Omental fat pad (tissue), 4 donors: ENCODE data around the gene CDH22. TPM values are rescaled to one million over a fixed set of nuclear protein-coding genes. Genes with fewer than 3 reads are reported as not detected.

Experiments
- ATAC-seq: fragments of 150-250 bp; one replicate; pipeline ENCODE4 v1.9.1; 2016; ENCODE audit warnings: mild to moderate bottlenecking, moderate library complexity; ENCODE audit not compliant: low FRiP score
- DNase-seq: peaks from one replicate; pipeline ENCODE4 v3.0.0-alpha.2; 2019; ENCODE audit warnings: low spot score
- total RNA-seq, 4 donors: library from RNA; depleted of rRNA; stranded (reverse); fragments of >200 nt; gene quantifications; one replicate each; pipeline ENCODE4 v1.1.0, GENCODE V29; 2016
- TF ChIP-seq, protein P1 (sequence below), 3 donors: fragments of 450-650 bp; IDR thresholded peaks; one replicate each; pipeline ENCODE4 v1.5.1; 2016 to 2017; ENCODE audit warnings: antibody characterized with exemption in 3 of 3, mild to moderate bottlenecking in 3 of 3, moderate library complexity in 2 of 3

Gene CDH22
- total RNA-seq, 4 donors from 2014 or later: 0.24 to 0.46 (median 0.31) TPM

DNA sequence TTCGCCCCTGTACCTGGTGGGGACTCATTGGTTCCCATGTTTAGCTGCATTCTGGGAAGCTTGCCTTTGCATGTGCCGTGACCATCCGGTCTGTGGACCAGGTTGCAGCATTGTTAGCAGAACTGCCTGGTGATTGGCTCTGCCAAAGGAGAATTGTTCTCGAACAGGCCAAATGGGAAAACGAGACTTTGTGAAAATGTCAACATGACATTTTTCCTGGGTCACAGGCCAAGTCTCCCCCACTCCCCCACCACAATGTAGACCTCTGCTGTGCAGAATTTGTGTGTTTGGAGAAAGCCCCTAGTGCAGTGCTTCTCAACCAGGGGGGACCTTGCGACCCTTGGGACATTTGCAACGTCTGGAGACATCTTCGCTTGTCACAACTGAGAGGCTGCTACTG, 23.2 kb downstream of the CDH22 start:
- TF ChIP-seq, protein P1, sequence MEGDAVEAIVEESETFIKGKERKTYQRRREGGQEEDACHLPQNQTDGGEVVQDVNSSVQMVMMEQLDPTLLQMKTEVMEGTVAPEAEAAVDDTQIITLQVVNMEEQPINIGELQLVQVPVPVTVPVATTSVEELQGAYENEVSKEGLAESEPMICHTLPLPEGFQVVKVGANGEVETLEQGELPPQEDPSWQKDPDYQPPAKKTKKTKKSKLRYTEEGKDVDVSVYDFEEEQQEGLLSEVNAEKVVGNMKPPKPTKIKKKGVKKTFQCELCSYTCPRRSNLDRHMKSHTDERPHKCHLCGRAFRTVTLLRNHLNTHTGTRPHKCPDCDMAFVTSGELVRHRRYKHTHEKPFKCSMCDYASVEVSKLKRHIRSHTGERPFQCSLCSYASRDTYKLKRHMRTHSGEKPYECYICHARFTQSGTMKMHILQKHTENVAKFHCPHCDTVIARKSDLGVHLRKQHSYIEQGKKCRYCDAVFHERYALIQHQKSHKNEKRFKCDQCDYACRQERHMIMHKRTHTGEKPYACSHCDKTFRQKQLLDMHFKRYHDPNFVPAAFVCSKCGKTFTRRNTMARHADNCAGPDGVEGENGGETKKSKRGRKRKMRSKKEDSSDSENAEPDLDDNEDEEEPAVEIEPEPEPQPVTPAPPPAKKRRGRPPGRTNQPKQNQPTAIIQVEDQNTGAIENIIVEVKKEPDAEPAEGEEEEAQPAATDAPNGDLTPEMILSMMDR (IDR thresholded peaks at IDR 0.05): no peak
- ATAC-seq: no peak
- no peak for DNase-seq

DNA sequence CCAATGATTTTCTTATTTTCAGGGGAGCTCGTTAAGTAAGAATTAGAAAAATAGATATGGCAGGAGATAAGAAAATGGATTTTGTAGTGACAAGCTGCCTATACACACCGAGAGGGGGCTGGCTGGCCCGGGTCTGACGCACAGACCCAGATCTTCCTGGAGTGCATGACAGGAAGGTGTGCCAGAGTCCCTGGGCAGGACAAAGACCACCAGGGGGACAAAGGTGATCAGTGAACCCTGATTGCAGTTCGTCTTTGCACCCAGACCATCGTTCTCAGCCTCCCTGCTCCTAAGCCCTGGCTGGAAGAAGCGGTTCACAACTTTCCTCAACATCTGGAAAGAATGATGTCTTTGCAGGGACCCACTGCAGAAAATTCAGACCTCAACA, 24.3 kb downstream of the CDH22 start:
- TF ChIP-seq, protein P1 (IDR thresholded peaks at IDR 0.05): no peak
- no peak for DNase-seq
- ATAC-seq: no peak

DNA sequence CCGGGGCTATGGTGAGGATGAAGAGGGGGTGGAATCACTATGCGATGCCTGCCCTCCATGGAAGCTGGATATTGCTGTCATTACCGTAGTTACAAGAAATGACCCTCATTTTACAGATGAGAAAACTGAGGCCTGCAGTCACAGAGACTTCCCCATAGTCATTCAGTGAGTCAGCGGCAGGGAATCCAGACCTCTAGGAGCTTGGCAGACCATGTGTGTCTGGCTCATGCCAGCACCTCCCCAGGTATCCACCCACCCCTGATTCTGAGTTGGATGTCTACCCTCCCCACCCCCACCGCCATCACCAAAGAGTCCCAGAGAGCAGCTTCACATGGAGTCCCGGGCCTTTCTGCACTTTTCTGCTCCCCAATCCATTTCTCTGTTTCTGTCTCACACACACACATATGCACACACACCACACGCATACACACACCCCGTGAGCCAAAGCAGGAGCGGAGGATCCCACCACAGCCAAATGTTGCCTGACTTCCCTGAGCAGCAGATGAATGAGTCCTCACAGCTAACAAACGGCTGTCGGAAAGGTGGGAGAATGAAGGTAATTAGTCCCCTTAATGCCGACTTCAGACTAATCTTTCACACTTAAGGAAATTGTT, 24.8 kb downstream of the CDH22 start:
- DNase-seq: no peak
- TF ChIP-seq, protein P1 (IDR thresholded peaks at IDR 0.05): no peak
- peak; percentile 15 for ATAC-seq

GRCh38 chr20:46282669-46283068, 25.6 kb downstream of the CDH22 start:
- DNase-seq (no peak), ATAC-seq (no peak)
- TF ChIP-seq, protein P1 (IDR thresholded peaks at IDR 0.05): no peak

DNA sequence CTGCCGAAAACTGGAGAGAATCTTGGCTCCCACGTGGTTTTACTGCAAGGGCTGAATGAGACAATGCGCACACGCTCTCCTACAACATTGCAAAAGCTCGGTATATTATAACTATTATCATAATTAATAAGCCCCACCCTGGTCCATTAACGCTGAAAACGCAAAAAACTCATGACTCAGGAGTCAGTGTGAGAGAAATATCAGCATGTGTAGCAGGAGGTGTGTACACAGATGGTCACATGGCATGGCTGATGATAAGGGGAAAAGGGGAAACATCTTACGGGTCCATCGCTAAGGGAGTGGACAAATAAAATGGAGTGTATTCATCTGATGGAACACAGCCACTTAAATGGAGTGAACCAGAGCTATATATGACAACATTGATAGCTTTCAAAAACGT, 29.2 kb downstream of the CDH22 start:
- ATAC-seq (no peak), DNase-seq (no peak)
- TF ChIP-seq, protein P1 (IDR thresholded peaks at IDR 0.05): no peak

GRCh38 chr20:46277602-46278001, 30.7 kb downstream of the CDH22 start:
- no peak for DNase-seq
- TF ChIP-seq, protein P1 (IDR thresholded peaks at IDR 0.05): no peak
- ATAC-seq: no peak

GRCh38 chr20:46276531-46276930, 31.8 kb downstream of the CDH22 start:
- DNase-seq: no peak
- TF ChIP-seq, protein P1 (IDR thresholded peaks at IDR 0.05): no peak
- peak; percentile 51 for ATAC-seq
